GM23248 (cell line): ENCODE measurements around the gene SNX15.

Experiments
- EZH2 ChIP-seq: fragments of 200-600 bp; sonication (generic); IDR thresholded peaks from 2 replicates; pipeline ENCODE4 v1.6.1; 2018; ENCODE audit warnings: antibody characterized with exemption, mild to moderate bottlenecking; ENCODE audit not compliant: insufficient read depth, poor library complexity, severe bottlenecking
- EZH2phosphoT487 ChIP-seq: fragments of 200-600 bp; sonication (generic); IDR thresholded peaks from 2 replicates; pipeline ENCODE4 v1.6.1; 2018; ENCODE audit warnings: antibody characterized with exemption, moderate library complexity, mild to moderate bottlenecking, low read depth; ENCODE audit not compliant: insufficient read depth

DNA sequence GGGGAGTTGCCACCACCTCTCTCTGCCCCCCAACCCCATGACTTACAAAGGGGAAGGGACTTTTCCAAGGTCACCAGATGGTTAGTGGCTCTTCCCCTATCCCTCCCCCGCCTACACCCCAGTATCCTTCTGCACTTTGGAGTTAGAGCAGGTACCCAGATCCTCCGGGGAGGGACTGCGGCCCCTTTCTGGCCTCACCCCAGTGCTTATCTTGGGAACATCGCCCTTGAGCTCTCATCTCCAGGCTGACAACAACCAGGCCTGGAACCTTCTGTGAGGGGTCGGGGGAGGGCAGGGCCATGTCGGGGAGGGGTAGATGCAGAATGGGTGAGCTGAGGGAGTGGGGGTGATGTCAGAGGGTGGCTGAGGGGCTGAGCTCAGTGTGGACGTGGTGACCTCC lies 38.6 kb downstream of the SNX15 start:
- TF ChIP-seq EZH2phosphoT487 (no peak), EZH2 (no peak)
